Measurements from ENCODE around the gene PLA2G1B.

DNA sequence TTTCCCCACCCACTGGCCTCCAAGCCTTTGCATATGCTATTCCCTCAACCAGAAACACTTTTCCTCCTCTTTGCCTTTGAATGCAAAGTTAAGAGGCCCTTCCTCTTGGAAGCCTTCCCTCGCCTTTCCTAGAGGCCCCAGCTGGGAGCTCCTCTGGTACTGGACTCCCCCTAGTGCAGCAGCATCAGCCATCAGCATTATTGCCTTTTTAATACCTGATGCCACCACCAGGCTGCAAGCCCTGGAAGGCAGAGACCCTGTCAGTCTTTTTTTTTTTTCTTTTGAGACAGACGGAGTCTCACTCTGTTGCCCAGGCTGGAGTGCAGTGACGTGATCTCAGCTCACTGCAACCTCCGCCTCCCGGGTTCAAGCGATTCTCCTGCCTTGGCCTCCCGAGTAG, 19.1 kb upstream of the PLA2G1B start:
- TF ChIP-seq CTCF (IDR thresholded peaks at IDR 0.05 in 8 of 11, conservative IDR thresholded peaks at IDR 0.05 in 3 of 11), result no peak
- no peak for TF ChIP-seq POLR2AphosphoS5 (IDR thresholded peaks at IDR 0.05)
